WERI-Rb-1 (cell line): ENCODE data around the gene HUWE1.

ENCODE experiments used
- DNase-seq: peaks from one replicate; pipeline ENCODE4 v3.0.0-alpha.2; 2020
- H3K27ac ChIP-seq: fragments of 250-450 bp; sonication (Bioruptor Pico); 2 replicates; pipeline ENCODE4 v1.5.1; 2020; ENCODE audit warnings: mild to moderate bottlenecking, moderate library complexity
- H3K27me3 ChIP-seq: fragments of 250-450 bp; sonication (Bioruptor Pico); 2 replicates; pipeline ENCODE4 v1.5.1; 2021; ENCODE audit warnings: mild to moderate bottlenecking, low read depth, moderate library complexity; ENCODE audit not compliant: insufficient read depth, severe bottlenecking
- H3K36me3 ChIP-seq: fragments of 250-450 bp; sonication (Bioruptor Pico); 2 replicates; pipeline ENCODE4 v1.5.1; 2020; ENCODE audit warnings: mild to moderate bottlenecking, moderate library complexity
- H3K4me3 ChIP-seq: 2 replicates; pipeline ENCODE4 v1.5.1; 2011; ENCODE audit warnings: low read depth, mild to moderate bottlenecking, control low read depth, low read length
- H3K9me3 ChIP-seq: fragments of 250-450 bp; sonication (Bioruptor Pico); 2 replicates; pipeline ENCODE4 v1.5.1; 2021; ENCODE audit warnings: mild to moderate bottlenecking, moderate library complexity; ENCODE audit not compliant: severe bottlenecking
- CTCF ChIP-seq: IDR thresholded peaks from 2 replicates; pipeline ENCODE4 v1.5.1; 2011; ENCODE audit warnings: low read depth, mild to moderate bottlenecking, control low read depth, inconsistent platforms, low read length

The HUWE1 gene

DNA sequence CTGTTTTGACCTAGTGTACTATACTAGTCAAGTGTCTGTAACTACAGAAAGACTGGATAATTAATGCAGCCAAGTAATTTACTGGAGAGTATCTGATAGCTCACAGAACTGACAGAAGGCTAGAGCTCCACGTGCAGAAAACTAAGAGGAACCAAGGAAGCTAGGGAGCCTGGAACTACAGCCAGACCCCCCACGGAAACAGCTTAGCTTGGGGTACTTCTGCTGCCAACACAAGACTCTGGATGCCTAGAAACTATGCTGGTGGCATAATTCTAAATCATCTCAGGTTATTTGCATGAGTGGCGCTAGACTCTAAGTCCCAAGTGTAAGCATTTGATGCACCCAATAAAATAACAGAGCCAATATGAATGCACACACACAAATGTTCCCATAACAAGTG is 26.5 kb downstream of the HUWE1 start:
- Histone ChIP-seq H3K27ac (no peak overlapping the region), H3K36me3 (no peaks in the 10 kb centered on the region; the same call in none of the 2 replicates), H3K4me3 (no peak overlapping the region), H3K9me3 (no peaks in the 10 kb centered on the region), H3K27me3 (peaks cover 2% of the 10 kb centered on the region)
- no peak for DNase-seq
- TF ChIP-seq CTCF = no peak

DNA sequence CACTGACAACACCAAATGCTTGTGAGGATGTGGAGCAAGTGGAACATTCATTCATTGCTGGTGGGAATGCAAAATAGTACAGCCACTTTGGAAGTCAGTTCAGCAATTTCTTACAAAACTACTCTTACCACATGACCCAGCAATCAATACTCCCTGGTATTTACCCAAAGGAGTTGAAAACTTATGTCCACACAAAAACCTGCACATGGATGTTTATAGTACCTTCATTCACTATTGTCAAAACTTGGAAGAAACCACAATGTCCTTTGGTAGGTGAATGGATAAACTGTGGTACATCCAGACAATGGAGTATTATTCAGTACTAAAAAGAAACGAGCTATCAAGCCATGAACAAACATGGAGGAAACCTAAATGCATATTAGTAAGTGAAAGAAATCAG is 27.5 kb downstream of the HUWE1 start:
- H3K36me3 ChIP-seq = no peaks in the 10 kb centered on the region; the same call in 1 of the 2 replicates

DNA sequence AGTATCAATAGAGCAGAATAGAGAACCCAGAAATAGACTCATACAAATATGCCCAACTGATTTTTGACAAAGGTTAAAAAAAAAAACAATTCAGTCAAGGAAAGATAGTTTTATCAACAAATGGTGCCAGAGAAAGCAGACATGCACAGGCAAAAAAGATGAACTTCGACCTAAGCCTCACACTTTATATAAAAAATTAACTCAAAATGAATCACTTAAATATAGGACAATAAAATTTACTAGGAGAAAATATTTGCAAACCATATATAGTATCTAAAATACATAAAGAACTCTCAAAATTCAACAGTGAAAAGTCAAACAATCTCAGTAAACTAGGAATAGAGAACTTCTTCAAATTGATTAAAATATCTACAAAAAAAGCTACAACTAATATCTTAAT is 29.7 kb downstream of the HUWE1 start:
- no peak overlapping the region for H3K4me3 ChIP-seq
- no peak for DNase-seq
- H3K27me3 ChIP-seq = peaks cover 2% of the 10 kb centered on the region
- H3K27ac ChIP-seq = no peak overlapping the region
- TF ChIP-seq CTCF = no peak
- no peaks in the 10 kb centered on the region for H3K9me3 ChIP-seq
- peaks cover 4% of the 10 kb centered on the region for H3K36me3 ChIP-seq

More for the DNA sequence above, 27.5 kb downstream of the HUWE1 start:
- no peak overlapping the region for H3K27ac ChIP-seq
- H3K9me3 ChIP-seq = no peaks in the 10 kb centered on the region
- no peak overlapping the region for H3K4me3 ChIP-seq
- peaks cover 2% of the 10 kb centered on the region for H3K27me3 ChIP-seq
- no peak for TF ChIP-seq CTCF
- no peak for DNase-seq

DNA sequence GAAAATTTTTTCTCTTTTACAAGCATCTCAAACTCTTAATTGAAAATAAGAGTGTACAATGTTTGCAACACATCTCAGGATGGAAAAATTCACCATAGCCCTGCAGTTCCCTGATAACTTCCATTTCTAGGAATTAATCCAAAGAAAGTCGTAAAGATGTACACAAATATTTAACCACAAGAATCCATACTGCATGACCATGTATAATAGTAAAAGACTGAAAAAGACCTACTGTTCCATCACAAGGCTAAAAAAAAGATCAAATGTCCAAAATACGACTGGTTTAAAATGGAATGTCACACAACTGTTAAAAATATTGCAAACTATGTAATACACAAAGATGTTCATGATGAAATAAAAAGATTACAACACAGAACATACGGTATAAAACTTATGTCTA is 32.1 kb downstream of the HUWE1 start:
- no peak for TF ChIP-seq CTCF
- no peak overlapping the region for H3K27ac ChIP-seq
- H3K27me3 ChIP-seq = peaks cover 8% of the 10 kb centered on the region
- peaks cover 5% of the 10 kb centered on the region for H3K36me3 ChIP-seq
- H3K4me3 ChIP-seq = no peak overlapping the region
- DNase-seq = no peak
- no peaks in the 10 kb centered on the region for H3K9me3 ChIP-seq

DNA sequence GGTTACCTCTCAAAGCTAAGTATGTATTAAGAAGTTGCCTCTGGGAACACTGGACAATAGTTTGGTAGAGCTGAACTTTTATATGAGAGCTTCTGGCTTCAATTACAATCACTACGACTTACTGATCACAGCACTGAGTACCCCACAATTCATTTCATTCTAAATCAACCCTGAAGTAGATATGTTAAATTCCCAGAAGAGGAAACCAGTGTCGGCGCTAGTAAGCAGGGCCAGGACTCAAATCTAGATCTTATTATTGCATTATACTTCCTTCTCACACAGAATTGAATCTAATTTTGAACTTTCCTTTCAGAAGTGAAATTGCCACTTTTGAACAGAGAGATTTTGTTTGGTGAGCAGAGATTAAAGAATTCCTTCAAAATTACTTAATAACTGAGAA is 41.8 kb downstream of the HUWE1 start:
- H3K4me3 ChIP-seq = no peak overlapping the region
- DNase-seq = no peak
- peaks cover 56% of the 10 kb centered on the region for H3K36me3 ChIP-seq
- H3K9me3 ChIP-seq = no peaks in the 10 kb centered on the region
- no peak overlapping the region for H3K27ac ChIP-seq
- no peak for TF ChIP-seq CTCF
- peaks cover 12% of the 10 kb centered on the region for H3K27me3 ChIP-seq

DNA sequence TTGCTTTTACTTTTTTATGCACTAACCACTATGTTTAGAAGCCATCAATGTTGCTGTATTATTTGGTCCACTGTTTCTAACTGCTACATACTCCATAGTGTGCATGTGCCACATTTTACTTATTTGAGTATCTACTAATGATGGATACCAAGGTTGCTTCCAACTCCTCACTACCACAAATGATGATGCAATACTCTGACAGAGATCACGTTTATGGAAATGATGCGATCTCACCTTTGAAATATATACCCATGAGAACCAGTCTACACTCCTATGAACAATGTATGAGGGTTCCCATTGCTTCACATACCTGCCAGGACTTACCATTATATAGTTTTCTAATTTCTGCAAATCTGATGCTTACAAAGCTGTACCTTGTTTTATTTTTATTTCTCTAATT is 44.2 kb downstream of the HUWE1 start:
- H3K27me3 ChIP-seq = peaks cover 4% of the 10 kb centered on the region
- H3K36me3 ChIP-seq = peaks cover 53% of the 10 kb centered on the region
- no peak overlapping the region for H3K4me3 ChIP-seq
- DNase-seq = no peak
- H3K27ac ChIP-seq = no peak overlapping the region
- H3K9me3 ChIP-seq = no peaks in the 10 kb centered on the region
- TF ChIP-seq CTCF = no peak
